Measurements from ENCODE around the gene ALOX15B. TPM values are rescaled to one million over a fixed set of nuclear protein-coding genes. Genes with fewer than 3 reads are reported as not detected.

The ALOX15B gene
- total and polyA plus RNA-seq, 3 experiments from 2014 or later: not detected

GRCh38 chr17:8071496-8071895, 32.6 kb downstream of the ALOX15B start:
- H3K27me3 Mint-ChIP-seq: peaks cover 38 to 47% of the 10 kb centered on the region in 2 donors
- H3K4me1 Mint-ChIP-seq: peaks cover 16 to 25% (median 19%) of the 10 kb centered on the region in 3 donors
- ChIA-PET POLR2A (no interaction called here), CTCF (interaction anchor here (0.9 to 4.5 kb wide), 6 partner anchors 8 to 232 kb away, joined by 3 to 26 read pairs (median 12); no protein-coding TSS in a partner anchor)
- H3K4me3 Mint-ChIP-seq: no peak overlapping the region
- Histone ChIP-seq H3K9me3 (ENCODE audit: low read length) (no peaks in the 10 kb centered on the region), H3K36me3 (ENCODE audit: insufficient read depth, low read length) (no peaks in the 10 kb centered on the region), H3K4me3 (ENCODE audit: low read length) (no peak overlapping the region), H3K27me3 (ENCODE audit: insufficient read depth, low read length, poor library complexity, severe bottlenecking) (peaks cover 17% of the 10 kb centered on the region), H3K27ac (ENCODE audit: low read depth, low read length) (no peak overlapping the region), H3K4me1 (ENCODE audit: insufficient read depth, low read length) (peaks cover 23% of the 10 kb centered on the region)
- H3K27ac Mint-ChIP-seq: no peak overlapping the region
- H3K9me3 Mint-ChIP-seq: peaks cover 0 to 1% (median 0%) of the 10 kb centered on the region in 5 donors
- H3K36me3 Mint-ChIP-seq: no peaks in the 10 kb centered on the region
- DNase-seq: no peak

- CTCF ChIA-PET: interaction anchor here (0.9 to 4.5 kb wide), 5 partner anchors 11 to 232 kb away, joined by 3 to 26 read pairs (median 8); no protein-coding TSS in a partner anchor
Measured at GRCh38 chr17:8072341-8072728, 33.5 kb downstream of the ALOX15B start.

GRCh38 chr17:8072729-8073461, 34.0 kb downstream of the ALOX15B start:
- POLR2A ChIA-PET: interaction anchor here (0.5 kb wide), 1 partner anchor 991 kb away, joined by 4 read pairs; no protein-coding TSS in a partner anchor
- Mint-ChIP-seq H3K4me3 (peak overlapping the region; percentile 18 to 86 (median 79)), H3K27ac (peak overlapping the region in 5 of 8 donors; percentile 51 to 75 (median 58))

More at GRCh38 chr17:8072341-8072728, 33.5 kb downstream of the ALOX15B start:
- Histone ChIP-seq H3K27ac (ENCODE audit: low read depth, low read length) (no peak overlapping the region), H3K9me3 (ENCODE audit: low read length) (no peaks in the 10 kb centered on the region), H3K4me3 (ENCODE audit: low read length) (no peak overlapping the region), H3K4me1 (ENCODE audit: insufficient read depth, low read length) (peaks cover 23% of the 10 kb centered on the region), H3K27me3 (ENCODE audit: insufficient read depth, low read length, poor library complexity, severe bottlenecking) (peaks cover 17% of the 10 kb centered on the region), H3K36me3 (ENCODE audit: insufficient read depth, low read length) (no peaks in the 10 kb centered on the region)
- POLR2A ChIA-PET: no interaction called here
- no peak for DNase-seq
- H3K27ac Mint-ChIP-seq: peak overlapping the region in 5 of 8 donors; percentile 51 to 75 (median 56)
- H3K36me3 Mint-ChIP-seq: no peaks in the 10 kb centered on the region
- H3K27me3 Mint-ChIP-seq: peaks cover 38 to 47% of the 10 kb centered on the region in 2 donors
- H3K9me3 Mint-ChIP-seq: peaks cover 0 to 1% (median 0%) of the 10 kb centered on the region in 5 donors
- H3K4me3 Mint-ChIP-seq: peak overlapping the region; percentile 18 to 86 (median 79)
- H3K4me1 Mint-ChIP-seq: peaks cover 16 to 25% (median 19%) of the 10 kb centered on the region in 3 donors

GRCh38 chr17:8073627-8074484, 35.0 kb downstream of the ALOX15B start:
- Histone ChIP-seq H3K36me3 (ENCODE audit: insufficient read depth, low read length) (no peaks in the 10 kb centered on the region), H3K27me3 (ENCODE audit: insufficient read depth, low read length, poor library complexity, severe bottlenecking) (peaks cover 17% of the 10 kb centered on the region), H3K4me3 (ENCODE audit: low read length) (peak overlapping the region; percentile 51), H3K4me1 (ENCODE audit: insufficient read depth, low read length) (peaks cover 25% of the 10 kb centered on the region), H3K9me3 (ENCODE audit: low read length) (no peaks in the 10 kb centered on the region), H3K27ac (ENCODE audit: low read depth, low read length) (no peak overlapping the region)
- Mint-ChIP-seq H3K36me3 (no peaks in the 10 kb centered on the region), H3K9me3 (peaks cover 0 to 1% (median 0%) of the 10 kb centered on the region in 5 donors), H3K27me3 (peaks cover 36 to 47% of the 10 kb centered on the region in 2 donors), H3K4me3 (peak overlapping the region; percentile 16 to 86 (median 81)), H3K4me1 (peaks cover 16 to 25% (median 19%) of the 10 kb centered on the region in 3 donors), H3K27ac (peak overlapping the region in 5 of 8 donors; percentile 47 to 91 (median 78))
- POLR2A ChIA-PET: interaction anchor here (0.9 to 1.2 kb wide), 2 partner anchors 14 to 221 kb away, joined by 3 to 4 read pairs; partner anchors contain the start of gene SLC25A35
- DNase-seq: peak; percentile 70 to 85 (median 80)
- CTCF ChIA-PET: interaction anchor here (0.6 to 3.3 kb wide), 33 partner anchors 9 to 986 kb away, joined by 3 to 33 read pairs (median 4); partner anchors contain the start of genes BORCS6, PER1, SLC25A35 and TP53

More at GRCh38 chr17:8072729-8073461, 34.0 kb downstream of the ALOX15B start:
- CTCF ChIA-PET: interaction anchor here (0.8 to 4.5 kb wide), 24 partner anchors 8 to 385 kb away, joined by 3 to 33 read pairs (median 8); partner anchors contain the start of genes PER1, SLC25A35 and TP53
- no peak overlapping the region for H3K27ac ChIP-seq (ENCODE audit: low read depth, low read length)
- H3K9me3 Mint-ChIP-seq: peaks cover 0 to 1% (median 0%) of the 10 kb centered on the region in 5 donors
- H3K4me3 ChIP-seq (ENCODE audit: low read length): peak overlapping the region; percentile 51
- H3K9me3 ChIP-seq (ENCODE audit: low read length): no peaks in the 10 kb centered on the region
- peaks cover 17% of the 10 kb centered on the region for H3K27me3 ChIP-seq (ENCODE audit: insufficient read depth, low read length, poor library complexity, severe bottlenecking)
- no peaks in the 10 kb centered on the region for H3K36me3 ChIP-seq (ENCODE audit: insufficient read depth, low read length)
- DNase-seq: peak in 1 of 5 donors; percentile 33
- peaks cover 16 to 25% (median 19%) of the 10 kb centered on the region in 3 donors for H3K4me1 Mint-ChIP-seq
- H3K27me3 Mint-ChIP-seq: peaks cover 38 to 47% of the 10 kb centered on the region in 2 donors
- H3K36me3 Mint-ChIP-seq: no peaks in the 10 kb centered on the region
- peaks cover 23% of the 10 kb centered on the region for H3K4me1 ChIP-seq (ENCODE audit: insufficient read depth, low read length)

- CTCF ChIA-PET: interaction anchor here (0.6 to 3.3 kb wide), 25 partner anchors 9 to 985 kb away, joined by 3 to 33 read pairs (median 4); partner anchors contain the start of genes BORCS6, PER1 and SLC25A35
- H3K27me3 Mint-ChIP-seq: peaks cover 36 to 47% of the 10 kb centered on the region in 2 donors
- POLR2A ChIA-PET: interaction anchor here (0.9 to 1.2 kb wide), 2 partner anchors 14 to 221 kb away, joined by 3 to 4 read pairs; partner anchors contain the start of gene SLC25A35
- H3K4me3 Mint-ChIP-seq: peak overlapping the region in 4 of 7 donors; percentile 5 to 42 (median 9)
- no peaks in the 10 kb centered on the region for H3K9me3 ChIP-seq (ENCODE audit: low read length)
- H3K4me1 Mint-ChIP-seq: peaks cover 21 to 31% (median 23%) of the 10 kb centered on the region in 3 donors
- peak in 1 of 5 donors; percentile 10 for DNase-seq
- H3K9me3 Mint-ChIP-seq: peaks cover 0 to 1% (median 0%) of the 10 kb centered on the region in 5 donors
- peaks cover 28% of the 10 kb centered on the region for H3K4me1 ChIP-seq (ENCODE audit: insufficient read depth, low read length)
- H3K27me3 ChIP-seq (ENCODE audit: insufficient read depth, low read length, poor library complexity, severe bottlenecking): peaks cover 17% of the 10 kb centered on the region
- no peaks in the 10 kb centered on the region for H3K36me3 ChIP-seq (ENCODE audit: insufficient read depth, low read length)
- peak overlapping the region in 1 of 8 donors; percentile 94 for H3K27ac Mint-ChIP-seq
- H3K27ac ChIP-seq (ENCODE audit: low read depth, low read length): no peak overlapping the region
- H3K36me3 Mint-ChIP-seq: no peaks in the 10 kb centered on the region
- no peak overlapping the region for H3K4me3 ChIP-seq (ENCODE audit: low read length)
Measured at GRCh38 chr17:8074554-8074953, 35.7 kb downstream of the ALOX15B start.

- no peak for DNase-seq
- Histone ChIP-seq H3K4me1 (ENCODE audit: insufficient read depth, low read length) (peaks cover 32% of the 10 kb centered on the region), H3K4me3 (ENCODE audit: low read length) (no peak overlapping the region), H3K9me3 (ENCODE audit: low read length) (no peaks in the 10 kb centered on the region), H3K36me3 (ENCODE audit: insufficient read depth, low read length) (no peaks in the 10 kb centered on the region), H3K27ac (ENCODE audit: low read depth, low read length) (no peak overlapping the region), H3K27me3 (ENCODE audit: insufficient read depth, low read length, poor library complexity, severe bottlenecking) (peaks cover 17% of the 10 kb centered on the region)
- H3K4me3 Mint-ChIP-seq: peak overlapping the region in 2 of 7 donors; percentile 10 to 46
- CTCF ChIA-PET: interaction anchor here (0.9 to 3.3 kb wide), 13 partner anchors 9 to 332 kb away, joined by 3 to 33 read pairs (median 8); no protein-coding TSS in a partner anchor
- POLR2A ChIA-PET: no interaction called here
- peaks cover 0 to 4% (median 0%) of the 10 kb centered on the region in 3 donors for H3K36me3 Mint-ChIP-seq
- H3K27me3 Mint-ChIP-seq: peaks cover 33 to 47% of the 10 kb centered on the region in 2 donors
- H3K27ac Mint-ChIP-seq: peak overlapping the region in 1 of 8 donors; percentile 94
- peaks cover 21 to 35% (median 27%) of the 10 kb centered on the region in 3 donors for H3K4me1 Mint-ChIP-seq
- peaks cover 0 to 1% (median 0%) of the 10 kb centered on the region in 5 donors for H3K9me3 Mint-ChIP-seq
Measured at GRCh38 chr17:8075081-8075480, 36.2 kb downstream of the ALOX15B start.
